ENCODE measurements around the gene FRY. TPM values are rescaled to one million over a fixed set of nuclear protein-coding genes. Genes with fewer than 3 reads are reported as not detected.

The FRY gene
- total RNA-seq, 1 donor from 2014 or later: 109 TPM

DNA sequence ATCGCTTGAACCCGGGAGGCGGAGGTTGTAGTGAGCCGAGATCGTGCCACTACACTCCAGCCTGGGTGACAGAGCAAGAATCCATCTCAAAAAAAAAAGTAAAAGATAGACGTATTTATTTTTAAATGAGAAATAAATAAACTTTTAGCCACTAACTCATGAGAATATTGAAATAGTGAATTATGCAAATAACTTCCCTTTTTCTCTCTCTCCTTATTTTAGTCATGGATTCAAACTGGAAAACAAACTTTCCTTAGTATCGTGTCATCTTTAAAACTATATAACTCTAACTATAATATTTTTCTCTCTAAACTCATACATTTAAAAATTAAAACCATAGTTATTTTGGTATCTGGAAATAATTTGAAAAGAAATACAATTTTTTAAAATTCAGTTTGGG is 96.1 kb downstream of the FRY start:
- DNase-seq (ENCODE audit: low spot score): no peak

DNA sequence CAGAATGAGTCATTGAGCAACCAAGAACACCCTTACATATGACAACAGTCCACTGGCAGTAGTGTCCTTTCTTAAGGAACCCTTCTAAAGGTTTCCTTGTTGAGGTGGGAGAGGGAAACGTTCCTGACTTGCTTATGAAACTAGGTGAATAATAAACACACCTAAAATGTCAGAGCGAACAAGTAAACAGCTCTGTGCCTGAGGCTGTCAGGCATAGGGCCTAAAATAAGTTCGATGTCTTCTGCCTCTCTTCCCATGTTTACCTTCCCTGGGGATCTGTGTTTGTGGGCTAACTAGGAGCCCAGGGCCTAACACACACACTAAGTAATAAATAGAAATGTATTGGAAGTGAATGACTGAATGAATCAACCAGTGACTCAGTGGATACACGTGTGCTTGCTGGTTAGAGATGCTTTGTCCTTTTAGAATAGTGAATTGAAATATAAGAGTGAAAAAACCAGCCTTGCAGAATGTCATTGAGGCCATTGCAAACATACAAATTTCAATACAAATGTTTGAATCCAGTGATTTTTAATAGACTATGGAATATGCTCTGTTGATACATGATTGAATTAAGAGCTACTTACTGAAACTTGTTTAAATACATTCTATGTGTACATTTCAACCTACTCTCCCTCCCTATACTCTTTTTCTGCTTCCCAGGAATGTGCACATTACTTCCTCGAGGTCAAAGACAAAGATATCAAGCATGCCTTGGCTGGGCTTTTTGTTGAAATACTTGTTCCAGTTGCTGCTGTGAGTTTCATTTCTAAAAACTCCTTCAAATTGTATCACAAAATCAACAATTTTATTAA is 102.9 kb downstream of the FRY start:
- DNase-seq (ENCODE audit: low spot score): no peak

GRCh38 chr13:32135056-32135390 is 103.4 kb downstream of the FRY start:
- DNase-seq (ENCODE audit: low spot score): no peak

DNA sequence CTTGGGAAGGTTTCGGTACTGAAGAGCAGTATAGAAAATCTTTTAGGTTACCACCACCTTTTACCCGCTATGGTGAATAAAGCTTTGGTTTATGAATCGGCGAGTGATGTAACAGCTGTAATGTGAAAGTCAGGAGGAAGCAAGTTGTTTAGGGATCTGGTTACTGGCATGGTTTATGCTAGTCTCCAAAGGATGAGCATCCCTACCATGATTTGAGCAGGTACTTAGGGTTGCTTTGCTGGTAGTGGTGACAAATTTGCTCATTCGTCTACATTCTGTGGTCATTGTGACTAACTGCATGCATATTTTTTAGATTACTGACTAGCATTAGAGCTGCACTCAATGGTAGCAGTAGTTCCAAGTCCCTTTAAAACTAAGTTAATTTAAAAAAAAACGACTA is 104.1 kb downstream of the FRY start:
- no peak for DNase-seq (ENCODE audit: low spot score)

- DNase-seq (ENCODE audit: low spot score): no peak
Measured at GRCh38 chr13:32136061-32136460, 104.5 kb downstream of the FRY start.

DNA sequence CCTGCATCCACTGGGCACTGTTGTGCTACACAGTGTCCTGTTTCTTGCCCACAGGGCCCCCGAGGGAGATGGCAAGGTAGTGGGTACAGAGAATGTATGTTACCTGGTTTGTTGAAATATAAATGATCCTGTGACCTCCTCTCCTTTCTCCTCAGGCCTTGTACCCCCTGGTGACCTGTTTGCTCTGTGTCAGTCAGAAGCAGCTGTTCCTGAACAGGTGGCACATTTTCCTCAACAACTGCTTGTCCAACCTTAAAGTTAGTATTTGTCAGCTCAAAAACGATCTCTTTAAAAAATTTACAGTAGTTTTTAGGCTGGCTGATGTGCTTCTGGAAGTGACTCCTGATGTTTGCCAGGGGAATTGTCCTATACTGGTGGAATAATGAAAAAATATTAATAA is 105.1 kb downstream of the FRY start:
- DNase-seq (ENCODE audit: low spot score): no peak

GRCh38 chr13:32139251-32139650 is 107.7 kb downstream of the FRY start:
- DNase-seq (ENCODE audit: low spot score): no peak

- no peak for DNase-seq (ENCODE audit: low spot score)
Measured at GRCh38 chr13:32140109-32140508, 108.5 kb downstream of the FRY start.

- DNase-seq (ENCODE audit: low spot score): no peak
Measured at GRCh38 chr13:32141462-32141861, 109.9 kb downstream of the FRY start.

DNA sequence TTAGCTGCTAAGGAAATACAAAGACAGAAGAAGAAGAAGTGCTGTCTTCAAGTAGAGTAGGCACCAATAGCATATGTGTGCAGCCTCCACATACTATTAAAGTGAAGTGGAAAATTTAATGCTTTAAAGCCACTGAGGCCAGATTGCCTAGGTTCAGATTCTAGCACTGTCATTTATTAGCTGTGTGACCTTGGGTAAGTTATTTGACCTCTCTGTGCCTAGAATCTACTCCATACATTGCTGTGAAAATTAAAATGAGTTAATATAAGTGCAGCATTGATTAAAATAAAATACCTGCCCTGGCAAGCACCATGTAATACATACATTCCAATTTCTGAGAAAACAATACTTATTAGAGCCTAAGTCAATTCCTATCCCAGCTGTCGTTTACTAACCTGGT is 110.5 kb downstream of the FRY start:
- DNase-seq (ENCODE audit: low spot score): no peak

GRCh38 chr13:32142956-32143375 is 111.4 kb downstream of the FRY start:
- DNase-seq (ENCODE audit: low spot score): no peak

DNA sequence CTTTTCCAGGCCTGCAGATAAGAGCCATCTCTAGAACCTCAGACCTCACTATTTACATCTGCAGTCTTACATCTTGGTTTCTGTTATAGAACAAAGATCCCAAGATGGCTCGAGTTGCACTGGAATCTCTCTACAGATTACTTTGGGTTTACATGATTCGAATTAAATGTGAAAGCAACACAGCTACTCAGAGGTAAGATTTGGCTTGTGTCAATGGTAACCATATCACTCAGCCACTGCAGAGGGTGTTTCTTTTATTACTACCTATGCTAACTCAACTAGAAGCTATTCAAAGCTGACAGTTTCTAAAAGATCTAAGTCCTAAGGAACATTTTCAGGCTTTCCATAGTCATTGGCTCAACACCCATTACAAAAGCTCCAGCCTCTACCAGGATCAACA is 115.6 kb downstream of the FRY start:
- no peak for DNase-seq (ENCODE audit: low spot score)

DNA sequence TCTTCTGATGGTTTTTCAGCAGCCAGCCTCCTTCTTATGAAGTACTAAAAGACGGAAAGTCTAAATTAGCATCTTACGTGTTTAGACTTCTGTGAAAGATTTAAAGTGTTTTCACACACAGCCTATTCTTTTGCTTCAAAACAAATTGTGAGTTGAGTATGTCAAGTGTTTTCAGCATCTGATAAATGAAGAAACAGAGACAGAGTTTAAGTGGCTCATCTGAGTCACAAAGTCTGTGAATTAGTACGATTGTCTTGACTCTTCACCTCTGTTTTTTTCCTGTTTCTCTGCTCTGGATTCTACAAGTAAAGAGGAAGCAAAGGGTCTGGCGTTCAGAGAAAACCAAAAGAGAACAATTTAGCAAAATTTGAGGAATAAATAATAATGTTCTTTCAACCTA is 116.4 kb downstream of the FRY start:
- no peak for DNase-seq (ENCODE audit: low spot score)

- no peak for DNase-seq (ENCODE audit: low spot score)
Measured at GRCh38 chr13:32150239-32150638, 118.7 kb downstream of the FRY start.

DNA sequence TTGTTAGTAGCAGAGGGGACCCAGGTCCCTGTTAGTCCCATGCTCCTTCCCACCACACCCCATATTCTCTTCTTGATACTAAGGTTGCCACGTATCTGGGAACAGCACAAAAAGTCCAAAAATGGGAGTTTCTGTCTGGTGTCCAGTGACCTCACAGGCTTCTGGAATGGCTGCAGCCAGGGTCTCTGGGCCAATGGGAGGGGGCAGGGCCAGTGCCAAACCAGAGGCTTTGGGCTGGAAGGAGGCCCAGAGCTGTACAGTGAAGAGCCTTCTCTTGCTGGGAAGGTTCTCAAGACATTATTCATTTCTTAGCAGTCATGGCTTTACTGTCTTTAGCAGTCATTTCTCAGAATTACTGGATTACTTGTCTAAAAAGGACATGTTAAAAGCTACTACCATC is 119.2 kb downstream of the FRY start:
- DNase-seq (ENCODE audit: low spot score): peak; percentile 78

DNA sequence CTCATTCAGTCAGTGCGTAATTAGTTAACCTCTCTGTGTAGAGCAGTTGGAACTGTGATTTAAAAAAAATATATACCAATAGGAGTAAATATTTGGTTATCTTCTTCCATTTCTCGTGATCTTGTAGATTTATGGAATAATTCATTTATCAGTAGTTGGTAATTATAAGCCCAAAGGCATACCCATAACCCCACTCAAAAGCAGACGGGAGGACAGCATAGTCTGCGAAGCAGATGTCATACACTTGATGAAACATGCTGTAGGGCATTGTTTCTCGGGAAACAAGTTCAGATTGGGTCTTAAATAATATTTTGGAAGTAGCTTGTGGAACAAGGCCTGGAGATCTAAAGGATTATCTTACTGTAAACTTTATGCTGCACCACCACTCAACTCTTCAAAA is 119.7 kb downstream of the FRY start:
- no peak for DNase-seq (ENCODE audit: low spot score)

GRCh38 chr13:32153056-32153455 is 121.5 kb downstream of the FRY start:
- DNase-seq (ENCODE audit: low spot score): no peak

DNA sequence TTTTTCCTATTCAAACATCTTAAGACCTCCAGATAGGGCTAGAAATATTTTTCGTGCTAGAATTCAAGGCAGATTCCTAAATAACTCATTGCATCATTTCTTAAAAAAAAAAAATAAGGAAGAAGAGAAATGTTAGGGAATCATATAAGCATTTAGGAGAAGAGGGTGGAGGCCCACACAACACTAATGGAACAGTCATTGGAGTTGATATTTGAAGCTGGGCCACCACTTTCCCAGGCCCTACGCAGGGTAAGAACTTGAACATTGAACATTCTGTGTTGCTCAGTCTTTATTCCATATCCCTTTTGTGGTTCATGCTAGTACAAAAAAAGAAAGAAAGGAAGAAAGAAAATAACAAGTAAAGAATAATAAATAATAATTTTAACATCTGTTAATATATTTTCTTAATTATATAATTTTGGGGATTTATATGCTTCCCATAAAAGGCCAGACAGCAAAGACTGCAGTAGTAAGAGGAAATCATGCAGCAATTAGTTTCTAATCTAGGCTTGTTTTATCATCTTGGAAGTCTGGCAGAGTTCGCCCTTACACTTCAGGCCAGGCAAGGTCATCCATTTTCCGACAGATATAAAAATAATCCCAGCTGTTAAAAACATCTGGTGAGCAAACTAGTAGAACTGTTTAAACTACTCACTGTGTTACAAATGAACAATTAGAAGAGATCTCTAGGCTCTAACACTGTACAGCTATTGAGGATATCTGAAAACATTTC is 127.7 kb downstream of the FRY start:
- no peak for DNase-seq (ENCODE audit: low spot score)

- no peak for DNase-seq (ENCODE audit: low spot score)
Measured at GRCh38 chr13:32162395-32163005, 130.9 kb downstream of the FRY start.

DNA sequence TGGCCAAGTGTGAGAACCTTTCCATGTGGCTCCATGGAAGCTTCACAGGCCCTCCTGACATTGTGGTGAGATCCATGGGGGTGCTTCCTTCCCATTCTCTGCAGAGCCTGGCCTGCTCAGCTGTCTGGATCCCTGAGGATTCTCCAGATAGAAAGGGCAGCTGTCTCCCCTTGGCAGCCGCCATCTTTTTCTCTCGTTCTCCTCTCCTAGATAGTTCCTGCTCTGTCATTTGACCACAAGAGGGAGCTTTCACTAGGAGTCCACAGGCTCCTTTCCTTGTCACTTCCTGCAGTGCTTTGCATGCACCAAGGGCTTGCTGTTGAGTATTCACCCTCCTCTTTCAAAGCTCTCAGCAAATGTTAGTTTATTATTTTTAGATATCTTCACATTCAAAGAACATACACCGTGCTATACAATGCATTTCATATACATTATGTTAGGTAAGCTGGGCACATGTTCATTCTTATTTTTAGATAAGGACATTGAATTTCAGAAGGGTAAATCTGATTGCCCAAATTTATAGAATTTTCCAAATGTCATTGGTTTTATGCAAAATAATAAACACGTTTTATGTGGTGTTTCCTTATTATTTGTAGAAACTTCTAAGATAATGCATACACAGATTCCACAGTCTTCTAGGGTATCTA is 133.2 kb downstream of the FRY start:
- no peak for DNase-seq (ENCODE audit: low spot score)

- no peak for DNase-seq (ENCODE audit: low spot score)
Measured at GRCh38 chr13:32165796-32166195, 134.2 kb downstream of the FRY start.

DNA sequence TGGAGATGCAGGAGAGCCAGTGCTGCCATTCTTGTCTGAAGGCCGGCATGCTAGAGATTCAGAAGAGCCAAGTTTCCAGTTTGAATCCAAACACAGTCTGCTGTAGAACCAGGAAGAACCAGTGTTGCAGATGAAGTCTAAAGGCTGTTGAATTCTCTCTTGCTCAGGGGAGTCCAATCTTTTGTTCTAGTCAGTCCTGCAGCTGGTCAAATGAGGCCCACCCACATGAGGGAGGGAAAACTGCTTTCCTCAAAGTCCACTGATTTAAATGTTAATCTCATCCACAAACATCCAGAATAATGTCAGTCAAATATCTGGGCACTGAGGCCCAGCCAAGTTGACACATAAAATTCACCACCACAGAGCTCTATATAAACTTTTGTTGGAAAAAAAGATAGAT is 136.6 kb downstream of the FRY start:
- no peak for DNase-seq (ENCODE audit: low spot score)

- no peak for DNase-seq (ENCODE audit: low spot score)
Measured at GRCh38 chr13:32170841-32171240, 139.3 kb downstream of the FRY start.

All from ureter (tissue), 1 donor.